Adrenal gland (tissue), 12 donors: Measurements from ENCODE around the gene RHOBTB1. TPM values are rescaled to one million over a fixed set of nuclear protein-coding genes. Genes with fewer than 3 reads are reported as not detected.
A peak's percentile ranks its signal among the peaks of the same experiment; 100 is the strongest.
"Not testable (repeated sequence)": the region's sequence is repeated elsewhere in the genome, so short reads cannot be mapped to it uniquely, and the experiment has no call there.

Experiments
- DNase-seq, 7 donors: peaks; one replicate each; pipeline ENCODE4 v3.0.0-alpha.2; 2019 to 2020
- H3K27ac ChIP-seq, 5 donors: fragments of 200-600 bp; sonication (generic) in 4 of 5; 1 replicate in 3 of 5; 2 replicates in 2 of 5; pipeline versions ENCODE4 v1.5.1 to v1.8.0; 2016 to 2020; ENCODE audit warnings: mild to moderate bottlenecking in 1 of 5
- H3K27me3 ChIP-seq: fragments of 200-600 bp; 2 replicates; pipeline ENCODE4 v1.8.0; 2021
- H3K36me3 ChIP-seq, 2 donors: fragments of 200-600 bp; replicated peaks in 1 of 2; 1 replicate in 1 of 2; 2 replicates in 1 of 2; pipeline versions ENCODE4 v1.5.1 to v1.8.0; 2018 to 2022
- H3K4me1 ChIP-seq, 2 donors: fragments of 200-600 bp; replicated peaks in 1 of 2; 1 replicate in 1 of 2; 2 replicates in 1 of 2; pipeline versions ENCODE4 v1.5.1 to v1.8.0; 2018 to 2021
- H3K4me3 ChIP-seq, 4 donors: fragments of 200-600 bp; sonication (generic) in 3 of 4; one replicate each; pipeline ENCODE4 v1.5.1; 2016 to 2018
- H3K9me3 ChIP-seq, 3 donors: fragments of 200-600 bp; sonication (generic) in 1 of 3; replicated peaks in 1 of 3; 1 replicate in 2 of 3; 2 replicates in 1 of 3; pipeline versions ENCODE4 v1.5.1 to v1.8.0; 2016 to 2021
- CTCF ChIP-seq, 6 experiments: fragments of 450-650 bp in 4 of 6; fragments of 200-600 bp in 2 of 6; sonication (generic) in 1 of 6; IDR thresholded peaks; 1 replicate in 5 of 6; 2 replicates in 1 of 6; pipeline versions ENCODE4 v1.5.1 to v1.8.0; 2016 to 2021; ENCODE audit warnings: antibody characterized with exemption in 6 of 6, mild to moderate bottlenecking in 2 of 6, moderate library complexity in 1 of 6
- POLR2A ChIP-seq, 2 donors: fragments of 450-650 bp; IDR thresholded peaks; one replicate each; pipeline ENCODE4 v1.6.1; 2017; ENCODE audit warnings: antibody characterized with exemption in 2 of 2, mild to moderate bottlenecking in 2 of 2, moderate library complexity in 1 of 2
- WGBS, 4 donors: extraction: QIAGEN DNeasy Blood & Tissue Kit in 2 of 4; methylation state at CpG; one replicate each; pipeline versions ENCODE4 v1.1.5 to v1.1.7; 2013 to 2017; 5-methylcytosine and 5-hydroxymethylcytosine counted together
- intact Hi-C, 2 donors: fragments of 100-400 bp; cut with DNase I; formaldehyde crosslinking; loops; one replicate each; pipeline versions ENCODE4 v1.14.1 to v1.15.0; 2022 to 2023
- polyA plus RNA-seq, 3 donors: library from polyadenylated mRNA; stranded (reverse); fragments of 200-250 nt in 2 of 3; fragments of 350-450 nt in 1 of 3; fragmentation: Illumina TruSeq in 1 of 3; extraction: RNeasy Lipid Tissue Mini Kit (QIAGEN cat#74804) in 1 of 3; gene quantifications; one replicate each; pipeline ENCODE4 v1.2.3, GENCODE V29; 2013 to 2014
- total RNA-seq, 9 donors: library from RNA; depleted of rRNA in 4 of 9; stranded (reverse); fragments of >200 nt in 4 of 9; fragments of 120-200 nt in 1 of 9; fragmentation: NEBNext Ultra II Directional in 1 of 9; extraction: Animal tissue kit (Norgen Biotek cat#: 25700) in 1 of 9; gene quantifications; one replicate each; pipeline versions ENCODE4 v1.1.0 to v1.2.4, GENCODE V29; 2013 to 2023
- donor health status: healthy with polysubstance abuse.
- donor health status: Bipolar disorder and iron deficiency.
- donor health status: DM: yes; HTN: yes; CAD: no.
- donor health status: DM: no; HTN: no; CAD: no.
- donor health status: DM: no; HTN: no; CAD: no.
- donor health status: DM: yes; HTN: yes; CAD: no.

The RHOBTB1 gene
- total and polyA plus RNA-seq, 12 donors, result 7.9 to 122 (median 26.6) TPM

GRCh38 chr10:60907236-60907635 is 36.7 kb downstream of the RHOBTB1 start:
- 87 to 97% (median 96%) methylated on average over 3 of the region's 3 CpGs for WGBS, 4 donors
- H3K36me3 ChIP-seq, result no peaks in the 10 kb centered on the region
- intact Hi-C loops, result no loop called here
- TF ChIP-seq CTCF (IDR thresholded peaks at IDR 0.05), result no peak
- TF ChIP-seq POLR2A (IDR thresholded peaks at IDR 0.05), result no peak
- no peaks in the 10 kb centered on the region for H3K9me3 ChIP-seq
- no peak overlapping the region for H3K4me3 ChIP-seq
- H3K4me1 ChIP-seq, result peaks cover 12 to 49% of the 10 kb centered on the region in 2 donors
- H3K27me3 ChIP-seq, result no peaks in the 10 kb centered on the region
- H3K27ac ChIP-seq, result no peak overlapping the region
- no peak for DNase-seq

- 91 to 97% (median 97%) methylated on average over 6 of the region's 6 CpGs for WGBS, 4 donors
- intact Hi-C loops, H3K9me3 ChIP-seq, H3K4me3 ChIP-seq, H3K27ac ChIP-seq, H3K27me3 ChIP-seq, DNase-seq, H3K36me3 ChIP-seq: not testable (repeated sequence)
- peaks cover 12 to 53% of the 10 kb centered on the region in 2 donors for H3K4me1 ChIP-seq
Measured at GRCh38 chr10:60906825-60907224, 37.2 kb downstream of the RHOBTB1 start.

- TF ChIP-seq CTCF (IDR thresholded peaks at IDR 0.05) (no peak), POLR2A (IDR thresholded peaks at IDR 0.05) (no peak)
- Histone ChIP-seq H3K27me3 (no peaks in the 10 kb centered on the region), H3K4me1 (peaks cover 12 to 54% of the 10 kb centered on the region in 2 donors), H3K9me3 (no peaks in the 10 kb centered on the region), H3K4me3 (no peak overlapping the region), H3K27ac (no peak overlapping the region), H3K36me3 (no peaks in the 10 kb centered on the region)
- 31 to 54% (median 40%) methylated on average over 2 of the region's 2 CpGs for WGBS, 4 donors
- intact Hi-C loops, result no loop called here
- DNase-seq, result no peak
Measured at GRCh38 chr10:60906411-60906810, 37.6 kb downstream of the RHOBTB1 start.

- Histone ChIP-seq H3K27me3 (no peaks in the 10 kb centered on the region), H3K4me1 (peaks cover 7 to 50% of the 10 kb centered on the region in 2 donors), H3K4me3 (no peak overlapping the region), H3K36me3 (no peaks in the 10 kb centered on the region), H3K9me3 (no peaks in the 10 kb centered on the region), H3K27ac (no peak overlapping the region)
- TF ChIP-seq POLR2A (IDR thresholded peaks at IDR 0.05) (no peak), CTCF (IDR thresholded peaks at IDR 0.05) (no peak)
- intact Hi-C loops, result no loop called here
- WGBS, 4 donors, result 56 to 75% (median 70%) methylated on average over 4 of the region's 4 CpGs
- DNase-seq, result peak in 3 of 7 donors; percentile 19 to 27 (median 23)
Measured at GRCh38 chr10:60905580-60905979, 38.4 kb downstream of the RHOBTB1 start.

- H3K36me3 ChIP-seq, result no peaks in the 10 kb centered on the region
- peaks cover 0 to 33% of the 10 kb centered on the region in 2 donors for H3K4me1 ChIP-seq
- intact Hi-C loops, result no loop called here
- H3K27me3 ChIP-seq, result no peaks in the 10 kb centered on the region
- DNase-seq, result no peak
- H3K27ac ChIP-seq, result peak overlapping the region in 1 of 5 donors; percentile 3
- no peak for TF ChIP-seq POLR2A (IDR thresholded peaks at IDR 0.05)
- no peak for TF ChIP-seq CTCF (IDR thresholded peaks at IDR 0.05)
- WGBS, 4 donors, result 93 to 100% (median 96%) methylated on average over 3 of the region's 3 CpGs
- no peak overlapping the region for H3K4me3 ChIP-seq
- H3K9me3 ChIP-seq, result no peaks in the 10 kb centered on the region
Measured at GRCh38 chr10:60903096-60903495, 40.9 kb downstream of the RHOBTB1 start.
